Pulmonary artery endothelial cell (primary cell): Measurements from ENCODE around the gene SETD7. TPM values are rescaled to one million over a fixed set of nuclear protein-coding genes. Genes with fewer than 3 reads are reported as not detected.

Experiments
- DNase-seq: peaks from one replicate; pipeline ENCODE4 v3.0.0-alpha.2; 2011; ENCODE audit warnings: low read depth, low spot score
- total RNA-seq: library from RNA; depleted of rRNA; stranded (reverse); fragments of >200 nt; gene quantifications from 2 replicates; pipeline ENCODE4 v1.2.3, GENCODE V29; 2014

The SETD7 gene
- total RNA-seq, 1 donor from 2014 or later: 64.5 TPM

DNA sequence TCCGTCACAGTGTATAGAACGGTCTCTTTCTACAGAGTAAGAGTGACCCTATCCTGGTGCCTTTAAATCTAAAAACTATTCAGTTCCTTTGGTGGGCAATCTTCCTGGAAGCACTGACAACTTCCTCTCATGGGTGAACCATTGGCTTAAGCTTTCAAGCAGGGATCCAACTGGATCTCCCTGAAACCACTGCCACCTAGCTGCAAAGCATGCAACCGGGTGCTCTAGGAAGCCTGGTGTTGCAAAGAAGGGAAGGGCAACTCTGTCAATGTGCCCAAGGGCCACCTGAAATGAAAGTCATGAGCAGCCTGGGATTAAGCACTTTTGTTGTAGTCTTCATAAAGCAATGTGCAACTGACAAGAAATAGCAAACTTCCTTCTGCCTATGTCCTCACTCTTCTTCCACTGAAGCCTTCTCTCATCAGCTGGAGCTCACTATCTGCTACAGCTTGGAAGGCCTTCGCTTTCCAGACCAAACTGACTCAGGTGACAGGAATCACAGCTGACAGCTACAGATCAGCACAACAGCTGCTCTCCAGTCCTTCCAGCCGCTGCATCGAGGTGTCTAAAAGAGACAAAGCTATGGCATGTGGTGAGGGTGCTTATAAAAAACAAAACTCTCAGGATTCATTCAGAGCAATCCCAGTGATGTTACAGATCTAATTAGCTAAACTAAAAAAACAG lies 46.1 kb downstream of the SETD7 start:
- DNase-seq: no peak

DNA sequence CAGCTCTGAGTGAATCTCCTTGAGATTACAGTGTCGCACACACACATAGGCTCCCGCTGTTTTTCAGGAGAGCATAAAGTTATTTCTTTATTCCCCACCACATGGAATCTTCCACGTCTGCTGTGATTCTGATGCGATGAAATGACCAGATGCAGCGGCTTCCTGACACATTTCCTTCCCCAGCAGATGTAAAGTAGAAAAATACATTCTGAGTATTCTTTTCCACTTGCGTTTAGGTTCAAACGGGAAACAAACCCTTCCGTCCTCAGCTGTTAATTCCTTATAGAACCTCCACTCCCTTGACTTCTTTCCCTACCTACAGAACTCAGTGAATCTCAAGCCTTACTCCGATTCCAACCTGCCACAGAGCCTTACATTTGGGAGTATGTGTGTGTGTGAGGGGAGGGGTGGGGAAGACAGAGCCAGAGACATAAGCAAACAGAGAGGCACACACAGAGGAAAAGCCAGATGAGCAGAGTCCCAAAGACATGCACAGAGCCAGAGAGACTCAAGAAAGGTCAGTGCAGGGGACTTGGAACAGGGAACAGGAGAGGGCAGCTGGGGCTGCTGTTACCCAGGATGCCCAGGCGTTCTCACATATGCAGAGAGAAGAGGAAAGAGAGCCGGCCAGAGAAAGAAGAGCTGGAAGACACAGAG lies 47.3 kb downstream of the SETD7 start:
- no peak for DNase-seq

GRCh38 chr4:139506774-139507173 lies 49.2 kb downstream of the SETD7 start:
- no peak for DNase-seq

GRCh38 chr4:139503622-139504166 lies 52.3 kb downstream of the SETD7 start:
- DNase-seq: no peak

DNA sequence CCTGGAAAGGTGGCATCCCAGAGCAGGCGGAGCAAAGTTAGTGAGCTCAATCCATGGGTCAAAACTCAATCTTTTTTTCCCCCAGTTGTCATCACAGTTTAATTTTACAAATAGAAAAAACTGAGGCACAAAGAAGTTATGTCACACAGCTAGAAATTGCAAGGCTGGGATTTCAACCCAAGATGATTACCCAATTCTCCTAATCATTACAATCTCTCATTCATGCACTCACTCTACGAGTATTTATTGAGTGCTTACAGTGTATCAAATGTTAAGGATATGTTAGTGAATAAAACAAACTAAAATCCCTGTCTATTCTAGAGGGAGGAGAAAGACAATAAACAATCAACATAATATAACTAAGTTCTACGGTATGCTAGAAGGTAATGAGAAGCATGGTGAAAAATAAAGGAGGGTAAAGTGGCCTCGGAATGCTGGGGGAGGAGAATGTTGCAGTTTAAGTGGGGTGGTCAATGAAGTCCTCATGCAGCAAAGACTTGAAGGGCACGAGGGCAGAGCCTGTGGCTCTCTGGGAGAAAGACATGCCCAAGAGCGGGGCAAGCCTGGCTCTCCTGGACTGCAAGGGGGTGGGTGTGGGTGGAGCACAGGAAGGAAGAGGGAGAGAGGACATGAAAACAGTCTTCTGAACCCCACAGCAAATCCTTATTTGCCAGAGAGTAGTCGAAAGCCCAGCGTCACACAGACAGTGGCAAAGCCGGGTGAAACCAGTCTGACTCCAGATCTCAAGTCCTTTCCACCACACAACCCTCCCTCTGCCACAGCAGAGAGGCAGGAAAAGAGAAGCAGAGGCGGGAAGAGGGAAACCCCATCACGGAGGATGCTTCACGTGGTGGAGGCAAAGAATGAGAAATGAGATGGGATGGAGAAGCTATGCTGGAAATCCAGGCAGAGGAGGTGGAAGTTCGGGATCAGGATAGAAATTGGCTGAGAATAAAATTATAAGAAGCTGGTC lies 53.8 kb downstream of the SETD7 start:
- DNase-seq: no peak

DNA sequence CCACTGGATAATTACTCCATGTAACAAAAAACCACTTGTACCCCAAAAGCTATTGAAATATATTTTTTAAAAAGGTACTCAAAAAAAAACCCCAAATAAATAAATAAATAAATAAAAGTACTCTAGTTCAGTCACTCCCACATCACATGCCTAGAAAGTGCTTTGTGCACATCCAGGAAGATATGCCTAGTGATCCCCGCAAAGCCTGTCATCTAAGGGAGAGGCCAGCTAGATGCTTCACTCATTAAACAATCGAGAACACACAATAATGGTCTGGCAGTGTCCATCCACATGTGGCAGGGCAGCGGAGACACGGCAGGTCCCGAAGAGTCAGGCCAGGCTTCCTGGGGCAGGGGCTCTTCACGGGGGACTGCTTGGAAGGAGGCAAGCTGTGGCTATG lies 54.5 kb downstream of the SETD7 start:
- DNase-seq: no peak

DNA sequence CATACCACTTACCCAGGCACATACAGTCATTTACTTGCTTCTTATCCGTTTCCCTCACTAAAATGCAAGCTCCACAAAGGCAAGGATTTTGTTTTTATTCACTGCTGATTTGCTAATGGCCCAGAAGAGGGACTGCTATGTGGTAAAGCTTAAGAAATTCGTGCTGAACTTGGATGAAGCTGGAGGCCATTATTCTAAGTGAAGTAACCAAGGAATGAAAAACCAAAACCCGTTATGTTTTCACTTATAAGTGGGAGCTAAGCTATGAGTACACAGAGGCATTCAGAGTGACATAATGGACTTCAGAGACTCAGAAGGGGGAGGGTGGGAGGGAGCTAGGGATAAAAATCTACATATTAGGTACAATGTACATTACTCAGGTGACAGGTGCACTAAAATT lies 54.9 kb downstream of the SETD7 start:
- no peak for DNase-seq

DNA sequence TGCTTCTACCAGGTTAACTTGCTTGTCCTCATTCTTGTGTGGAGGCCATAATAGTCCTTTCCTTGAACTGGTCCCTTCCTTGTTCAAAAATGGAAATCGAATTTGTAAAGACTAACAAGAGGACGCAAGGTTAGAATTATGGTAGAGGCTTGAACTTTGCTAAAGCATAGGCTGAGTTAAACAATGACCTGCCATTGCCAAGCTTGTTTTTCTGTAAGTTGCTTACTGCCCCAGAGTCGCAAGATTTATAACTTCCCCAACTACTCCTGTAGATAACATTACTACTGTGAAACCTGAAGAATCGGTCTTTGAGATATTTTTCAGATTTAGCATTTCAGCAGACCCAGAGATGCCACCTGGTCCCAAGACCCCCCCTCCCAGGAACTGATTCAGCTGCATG lies 56.8 kb downstream of the SETD7 start:
- no peak for DNase-seq

DNA sequence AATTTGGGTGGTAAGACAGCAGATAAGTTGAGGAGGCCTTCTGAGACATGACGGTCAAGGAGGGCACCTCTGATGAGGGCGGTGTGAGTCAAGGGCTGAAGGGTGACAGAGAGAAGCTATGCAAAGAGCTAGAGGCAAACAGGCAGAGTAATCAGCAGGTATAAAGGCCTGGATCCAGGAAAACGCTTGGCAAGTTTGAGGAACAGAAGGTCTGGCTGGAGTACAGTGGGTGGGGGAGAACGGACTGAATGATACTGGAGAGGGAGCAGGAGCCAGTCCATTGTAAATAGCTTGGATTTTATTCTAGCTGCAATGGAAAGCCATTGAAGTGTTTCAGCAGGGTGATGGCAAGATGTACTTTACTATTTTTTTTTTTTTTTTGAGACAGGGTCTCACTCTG lies 62.8 kb downstream of the SETD7 start:
- DNase-seq: no peak

DNA sequence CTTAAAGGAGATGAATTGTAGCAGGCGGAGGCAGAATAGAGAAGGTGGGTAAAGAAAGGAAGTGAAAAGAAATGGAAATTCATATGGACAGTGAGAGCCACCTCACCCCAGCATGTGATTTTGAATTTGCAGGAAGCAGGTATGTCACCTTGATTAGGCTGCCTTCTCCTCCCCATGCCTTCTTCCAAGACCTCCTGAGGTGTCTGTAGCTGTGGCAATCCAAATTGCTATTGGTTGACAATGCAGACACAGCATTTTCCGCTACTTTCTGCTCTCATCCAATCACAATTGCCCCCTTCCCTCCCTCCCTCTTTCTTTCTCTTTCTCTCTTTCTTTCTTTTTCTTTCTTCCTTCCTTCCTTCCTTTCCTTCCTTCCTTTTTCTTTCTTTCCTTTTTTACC lies 63.6 kb downstream of the SETD7 start:
- no peak for DNase-seq

DNA sequence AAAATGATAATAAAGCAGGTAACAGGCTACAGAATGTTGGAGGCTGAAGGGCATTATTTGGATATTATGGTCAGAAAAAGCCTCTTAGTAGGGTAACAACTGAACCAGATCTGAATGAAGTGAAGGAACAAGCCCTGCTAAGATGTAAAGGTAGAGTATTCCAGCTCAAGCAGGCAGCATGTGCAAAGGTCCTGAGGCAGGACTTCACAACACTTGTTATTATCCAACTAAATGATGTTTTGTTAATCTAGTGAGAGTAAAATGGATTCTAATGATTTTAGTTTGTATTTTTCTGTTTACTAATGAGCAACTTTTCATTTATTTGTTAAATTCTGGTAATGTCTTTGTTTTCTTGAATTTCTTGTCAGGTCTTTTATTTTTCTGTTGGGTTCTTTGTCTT lies 66.4 kb downstream of the SETD7 start:
- no peak for DNase-seq

DNA sequence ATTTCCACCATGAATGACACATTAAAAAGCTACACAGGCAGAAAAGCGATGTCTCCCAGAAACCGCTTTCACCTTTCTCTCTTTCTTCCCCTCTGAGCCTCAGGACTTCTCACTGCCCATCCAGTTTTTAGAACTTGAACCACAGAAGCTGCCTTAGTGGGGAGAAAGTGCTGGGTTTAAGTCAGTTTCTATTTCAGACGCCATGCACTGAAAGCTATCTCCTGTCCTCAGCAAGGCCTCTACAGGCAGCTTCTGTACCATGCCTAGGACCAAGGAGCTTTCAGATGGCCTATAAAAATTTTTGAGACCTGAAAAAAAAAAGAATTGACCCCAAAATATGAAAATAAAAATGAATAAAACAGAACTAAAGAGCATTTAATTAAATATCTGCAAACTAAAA lies 67.6 kb downstream of the SETD7 start:
- DNase-seq: no peak

DNA sequence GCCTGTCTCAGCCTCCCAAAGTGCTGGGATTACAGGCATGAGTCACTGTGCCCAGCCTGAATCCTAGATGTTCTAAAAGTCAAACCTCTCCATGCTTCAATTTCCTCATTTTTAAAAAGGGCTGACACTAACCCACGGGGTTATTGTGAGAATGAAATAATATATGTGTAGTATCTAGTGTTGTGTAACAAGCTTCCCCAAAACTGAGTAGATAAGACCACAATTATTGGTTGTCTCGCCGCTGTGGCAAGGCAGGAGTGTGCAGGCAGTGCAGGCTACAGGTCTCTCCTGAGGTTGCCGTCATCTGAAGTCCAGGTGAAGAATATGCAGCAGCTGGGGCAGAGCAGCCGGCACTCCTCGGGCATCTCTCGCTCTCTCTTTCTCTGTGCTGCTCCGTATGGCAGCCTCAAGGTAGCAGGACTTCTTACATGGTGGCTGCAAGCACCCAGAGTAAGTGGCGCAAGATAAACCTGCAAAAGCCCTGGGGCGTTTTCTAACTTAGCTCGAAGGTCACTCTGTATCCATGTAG lies 71.2 kb downstream of the SETD7 start:
- DNase-seq: no peak

GRCh38 chr4:139483000-139483399 lies 73.0 kb downstream of the SETD7 start:
- no peak for DNase-seq

- DNase-seq: no peak
These were observed 74.6 kb downstream of the SETD7 start for GRCh38 chr4:139481465-139481864.

DNA sequence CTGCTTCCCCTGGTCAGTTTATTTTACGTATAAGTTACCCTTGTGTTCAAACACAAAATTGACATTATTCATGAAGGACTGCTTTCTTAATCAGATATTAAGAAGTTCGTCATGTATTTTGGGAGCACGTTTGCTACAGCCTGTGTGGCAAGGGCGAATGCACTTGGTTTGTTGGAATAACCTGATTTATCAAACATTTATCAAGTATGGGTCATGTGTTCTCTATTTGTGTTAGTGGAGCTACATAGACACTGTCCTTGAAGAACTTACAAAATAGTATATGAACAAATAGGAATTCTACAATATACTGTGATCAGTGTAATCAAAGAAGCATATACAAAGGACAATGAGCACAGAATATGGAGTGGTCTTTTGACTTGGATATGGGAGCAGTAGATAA lies 79.7 kb downstream of the SETD7 start:
- DNase-seq: no peak

- no peak for DNase-seq
These were observed 83.2 kb downstream of the SETD7 start for GRCh38 chr4:139472852-139473251.

DNA sequence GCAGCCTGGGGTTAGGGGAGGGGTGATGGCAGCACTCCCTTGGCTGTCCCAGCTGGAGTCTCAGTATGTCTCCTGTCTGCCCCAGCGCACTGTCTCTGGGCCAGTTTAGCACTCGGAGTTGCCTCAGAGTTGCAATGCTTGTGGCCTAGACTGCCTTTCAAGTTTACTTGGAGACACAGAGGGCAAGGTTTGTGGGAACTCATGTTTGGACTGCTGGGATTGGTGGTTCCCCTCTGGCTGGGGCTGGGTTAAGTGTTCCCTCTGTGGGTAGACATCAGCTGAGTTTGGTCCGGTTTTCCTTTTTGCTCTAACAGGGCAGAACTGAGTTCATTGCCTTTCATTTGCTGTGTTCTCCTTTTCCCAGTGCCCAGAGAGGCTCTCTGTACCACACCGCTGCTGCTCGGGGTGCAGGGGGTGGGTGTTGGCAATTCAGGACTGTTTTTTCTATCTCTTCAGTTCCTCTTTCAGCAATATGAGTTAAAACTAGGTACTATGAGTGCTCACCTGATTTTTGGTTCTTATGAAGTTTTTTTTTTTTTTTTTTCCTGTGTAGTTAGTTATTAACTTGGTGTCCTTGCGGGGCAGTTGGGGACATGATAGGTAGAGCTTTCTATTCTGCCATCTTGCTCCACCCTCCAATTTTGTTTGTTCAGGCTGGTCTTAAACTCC lies 84.9 kb downstream of the SETD7 start:
- DNase-seq: no peak

DNA sequence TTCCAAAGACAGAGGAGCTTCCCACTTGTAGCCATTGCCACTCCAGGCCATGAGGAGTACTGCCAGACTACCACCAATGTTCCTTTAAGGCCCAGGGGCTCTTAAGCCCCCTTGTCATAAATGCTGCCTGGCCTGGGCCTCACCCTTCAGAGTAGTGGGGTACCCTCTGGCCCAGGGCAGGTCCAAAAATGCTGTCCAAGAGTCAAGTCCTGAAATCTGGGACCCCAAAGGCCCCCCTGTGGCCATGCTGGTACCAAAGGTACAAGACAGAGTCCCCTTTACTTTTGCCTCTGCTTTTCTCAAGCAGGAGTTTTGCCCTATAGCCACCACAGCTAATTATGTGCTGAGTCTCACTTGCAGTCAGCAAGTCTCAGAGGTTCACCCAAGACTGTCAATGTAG lies 85.7 kb downstream of the SETD7 start:
- DNase-seq: no peak

- DNase-seq: no peak
These were observed 86.2 kb downstream of the SETD7 start for GRCh38 chr4:139469869-139470268.

- DNase-seq: no peak
These were observed 86.8 kb downstream of the SETD7 start for GRCh38 chr4:139469216-139469615.
